ENCODE data around the gene SEC31A.
A peak's percentile ranks its signal among the peaks of the same experiment; 100 is the strongest.
"Not testable (repeated sequence)": the region's sequence is repeated elsewhere in the genome, so short reads cannot be mapped to it uniquely, and the experiment has no call there.

SEC31A gene

DNA sequence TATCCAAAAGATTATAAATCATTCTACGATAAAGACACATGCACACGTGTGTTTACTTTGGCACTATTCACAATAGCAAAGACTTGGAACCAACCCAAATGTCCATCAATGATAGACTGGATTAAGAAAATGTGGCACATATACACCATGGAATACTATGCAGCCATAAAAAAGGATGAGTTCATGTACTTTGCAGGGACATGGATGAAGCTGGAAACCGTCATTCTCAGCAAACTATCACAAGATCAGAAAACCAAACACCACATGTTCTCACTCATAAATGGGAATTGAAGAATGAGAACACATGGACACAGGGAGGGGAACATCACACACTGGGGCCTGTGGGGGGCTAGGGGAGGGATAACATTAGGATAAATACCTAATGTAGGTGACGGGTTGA, 57.9 kb downstream of the SEC31A start:
- not testable (repeated sequence) for DNase-seq (ENCODE audit: low read depth in 3 of 3)

DNA sequence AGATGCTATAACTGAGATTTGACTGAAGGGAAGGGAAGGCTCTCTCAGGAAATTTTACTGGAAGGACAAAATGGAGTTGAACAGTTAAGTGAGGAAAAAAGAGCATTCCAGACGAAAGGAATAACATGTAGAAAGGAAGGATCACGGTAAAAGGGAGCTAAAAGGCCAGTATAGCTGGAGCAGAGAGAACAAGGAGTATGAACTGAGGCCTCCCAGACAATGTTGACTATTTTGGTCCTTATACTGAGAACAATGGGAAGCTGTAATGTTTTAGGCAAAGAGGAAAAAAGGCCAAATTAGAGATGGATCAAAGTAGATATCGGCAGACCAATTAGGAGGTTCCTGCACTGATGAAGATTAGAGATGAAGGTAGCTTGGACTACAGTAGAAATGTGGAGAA, 65.5 kb downstream of the SEC31A start:
- no peak for DNase-seq (ENCODE audit: low read depth in 3 of 3)

DNA sequence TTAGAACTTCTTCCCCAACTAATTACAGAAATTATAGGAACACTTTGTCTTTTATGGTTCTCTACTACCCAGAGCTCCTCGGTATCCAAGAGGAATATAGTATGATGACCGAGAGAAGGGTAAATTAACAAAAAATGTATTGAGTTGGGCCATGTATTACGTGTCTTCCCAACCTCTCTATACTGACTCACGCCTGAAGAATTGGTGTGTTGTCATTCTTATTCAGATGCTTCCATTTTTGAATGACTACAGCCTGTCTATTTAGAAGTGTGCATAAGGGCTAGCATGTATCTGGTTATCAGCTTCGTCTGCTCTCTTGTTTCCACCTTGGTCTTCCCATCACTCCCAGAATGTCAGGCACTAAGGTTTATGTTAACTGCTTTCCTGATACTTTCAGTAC, 67.9 kb downstream of the SEC31A start:
- DNase-seq (ENCODE audit: low read depth in 3 of 3) = no peak

- no peak for DNase-seq (ENCODE audit: low read depth in 3 of 3)
Observed at GRCh38 chr4:82820689-82821088, 70.3 kb downstream of the SEC31A start.

GRCh38 chr4:82818664-82819662, 72.0 kb downstream of the SEC31A start:
- no peak for DNase-seq (ENCODE audit: low read depth in 3 of 3)

DNA sequence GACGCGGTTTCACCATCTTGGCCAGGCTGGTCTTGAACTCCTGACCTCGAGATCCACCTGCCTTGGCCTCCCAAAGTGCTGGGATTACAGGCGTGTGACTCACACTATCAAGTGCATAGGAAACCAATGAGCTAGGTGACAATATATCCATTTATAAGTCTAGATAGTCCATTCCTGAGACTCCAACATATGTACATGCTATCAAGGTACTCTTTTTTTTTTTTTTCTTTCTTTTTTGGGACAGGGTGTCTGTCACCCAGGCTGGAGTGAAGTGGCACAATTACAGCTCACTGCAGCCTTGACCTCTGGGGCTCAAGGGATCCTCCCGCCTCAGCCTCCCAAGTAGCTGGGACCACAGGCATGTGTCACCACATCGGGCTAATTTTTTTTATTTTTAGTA, 74.1 kb downstream of the SEC31A start:
- not testable (repeated sequence) for DNase-seq (ENCODE audit: low read depth in 3 of 3)

- DNase-seq (ENCODE audit: low read depth in 3 of 3) = no peak
Observed at GRCh38 chr4:82814034-82814433, 76.9 kb downstream of the SEC31A start.

DNA sequence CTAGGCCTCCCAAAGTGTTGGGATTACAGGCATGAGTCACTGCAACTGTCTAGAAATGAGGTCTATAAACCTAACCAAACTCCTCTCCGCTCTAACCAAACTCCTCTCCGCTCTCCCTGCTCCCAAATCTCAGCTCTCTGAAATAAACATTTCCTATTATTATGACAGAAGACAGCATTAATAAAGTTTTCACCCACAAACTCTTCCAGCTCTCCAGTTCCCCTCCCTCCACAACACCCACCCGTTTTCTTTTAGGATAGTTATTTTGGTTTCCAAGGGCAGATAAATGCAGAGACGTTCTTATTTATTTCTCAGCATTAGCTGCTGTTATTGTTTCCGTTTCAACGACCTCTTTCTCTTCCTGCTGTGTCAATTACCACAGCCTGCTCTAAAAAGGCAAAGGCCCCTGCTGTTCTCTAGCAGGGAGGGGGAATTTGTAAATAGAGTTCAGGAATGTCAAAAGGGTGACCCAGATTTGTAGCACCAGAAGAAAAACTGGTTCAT, 79.1 kb downstream of the SEC31A start:
- no peak for DNase-seq (ENCODE audit: low read depth in 3 of 3)

GRCh38 chr4:82811392-82811791, 79.6 kb downstream of the SEC31A start:
- no peak for DNase-seq (ENCODE audit: low read depth in 3 of 3)

DNA sequence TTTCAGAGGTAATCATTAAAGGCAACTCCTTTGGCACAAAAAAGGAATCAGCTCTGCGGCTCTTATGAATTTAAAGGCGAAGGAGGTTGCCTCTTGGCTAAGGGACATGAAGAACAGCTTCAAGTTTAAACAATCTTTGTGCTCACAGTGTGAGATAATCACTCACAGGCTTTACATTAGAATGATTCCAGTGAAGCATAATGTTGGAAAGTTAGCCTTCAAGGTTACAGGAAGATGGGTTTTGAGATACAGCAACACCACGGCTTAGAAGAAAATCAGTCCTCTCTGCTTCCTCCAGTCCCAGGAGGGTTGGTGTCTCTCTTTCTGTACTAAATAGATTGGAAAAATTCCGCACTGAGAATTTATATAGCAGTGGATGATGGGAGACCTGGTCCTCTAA, 80.8 kb downstream of the SEC31A start:
- DNase-seq (ENCODE audit: low read depth in 3 of 3) = no peak

GRCh38 chr4:82809619-82810018, 81.3 kb downstream of the SEC31A start:
- no peak for DNase-seq (ENCODE audit: low read depth in 3 of 3)

GRCh38 chr4:82803746-82804145, 87.2 kb downstream of the SEC31A start:
- DNase-seq (ENCODE audit: low read depth in 3 of 3) = no peak

- no peak for DNase-seq (ENCODE audit: low read depth in 3 of 3)
Observed at GRCh38 chr4:82802911-82803310, 88.0 kb downstream of the SEC31A start.

DNA sequence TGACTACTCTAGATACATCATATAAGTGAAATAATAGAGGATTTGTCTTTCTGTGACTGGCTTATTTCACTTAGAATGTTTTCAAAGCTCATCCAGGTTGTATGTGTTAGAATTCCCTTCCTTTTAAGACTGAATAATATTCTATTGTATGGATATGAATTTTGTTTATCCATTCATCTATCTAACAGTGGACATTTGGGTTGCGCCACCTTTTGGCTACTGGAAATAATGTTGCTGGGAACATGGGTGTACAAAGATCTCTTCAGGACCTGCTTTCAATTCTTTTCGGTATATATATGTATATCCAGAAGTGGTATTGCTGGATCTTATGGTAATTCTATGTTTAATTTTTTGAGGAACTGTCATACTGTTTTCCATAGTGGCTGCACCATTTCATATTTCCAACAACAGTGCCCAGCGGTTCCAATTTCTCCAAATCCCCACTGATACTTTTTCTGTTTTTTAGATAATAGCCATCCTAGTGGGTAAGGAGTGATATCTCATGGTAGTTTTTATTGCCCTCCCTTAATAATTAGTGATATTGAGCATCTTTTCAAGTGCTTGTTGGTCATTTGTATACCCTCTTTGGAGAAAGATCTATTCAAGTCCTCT, 88.9 kb downstream of the SEC31A start:
- no peak for DNase-seq (ENCODE audit: low read depth in 3 of 3)

DNA sequence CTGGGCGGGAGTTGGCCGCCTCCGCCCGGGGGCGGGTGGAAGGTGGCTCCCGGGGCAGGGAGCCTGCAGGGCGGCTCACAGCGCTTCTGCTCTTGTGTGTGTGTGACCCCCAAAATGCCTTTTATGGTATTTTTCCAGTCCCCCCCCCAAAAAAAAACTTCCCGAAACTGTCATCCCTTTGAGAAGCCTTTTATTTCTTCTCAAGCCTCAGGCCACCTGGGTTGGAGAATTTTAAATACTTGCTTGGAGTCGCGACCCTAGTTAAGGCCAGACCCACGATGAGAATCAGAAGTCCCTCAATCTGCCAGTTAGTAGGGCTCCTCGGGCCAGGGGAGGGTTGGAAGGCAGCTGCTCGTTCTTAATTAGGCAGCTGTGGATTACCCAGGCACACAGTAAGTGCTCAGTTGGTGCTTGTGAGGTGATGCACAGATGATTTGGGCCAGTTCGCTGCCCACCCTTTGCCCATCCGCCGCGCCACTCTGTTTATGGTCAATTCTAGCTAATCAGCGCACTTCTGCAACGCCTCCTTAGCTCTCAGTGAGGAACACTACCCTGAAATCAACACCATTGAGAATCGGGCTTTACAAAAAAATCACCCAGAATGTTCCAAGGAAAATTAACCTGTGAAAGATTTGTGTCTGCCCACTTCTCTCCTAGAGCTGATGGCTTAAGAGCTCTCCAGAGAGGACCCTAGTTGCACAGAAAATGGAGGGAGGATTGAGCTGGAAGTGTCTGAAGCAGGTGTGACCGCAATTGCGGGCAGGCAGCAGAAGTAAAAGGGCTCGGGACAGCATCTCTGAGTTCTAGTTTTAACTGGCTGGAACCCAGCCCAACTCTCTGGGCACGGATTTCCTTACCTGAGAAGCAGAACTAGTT, 91.7 kb downstream of the SEC31A start:
- DNase-seq (ENCODE audit: low read depth in 3 of 3) = no peak

DNA sequence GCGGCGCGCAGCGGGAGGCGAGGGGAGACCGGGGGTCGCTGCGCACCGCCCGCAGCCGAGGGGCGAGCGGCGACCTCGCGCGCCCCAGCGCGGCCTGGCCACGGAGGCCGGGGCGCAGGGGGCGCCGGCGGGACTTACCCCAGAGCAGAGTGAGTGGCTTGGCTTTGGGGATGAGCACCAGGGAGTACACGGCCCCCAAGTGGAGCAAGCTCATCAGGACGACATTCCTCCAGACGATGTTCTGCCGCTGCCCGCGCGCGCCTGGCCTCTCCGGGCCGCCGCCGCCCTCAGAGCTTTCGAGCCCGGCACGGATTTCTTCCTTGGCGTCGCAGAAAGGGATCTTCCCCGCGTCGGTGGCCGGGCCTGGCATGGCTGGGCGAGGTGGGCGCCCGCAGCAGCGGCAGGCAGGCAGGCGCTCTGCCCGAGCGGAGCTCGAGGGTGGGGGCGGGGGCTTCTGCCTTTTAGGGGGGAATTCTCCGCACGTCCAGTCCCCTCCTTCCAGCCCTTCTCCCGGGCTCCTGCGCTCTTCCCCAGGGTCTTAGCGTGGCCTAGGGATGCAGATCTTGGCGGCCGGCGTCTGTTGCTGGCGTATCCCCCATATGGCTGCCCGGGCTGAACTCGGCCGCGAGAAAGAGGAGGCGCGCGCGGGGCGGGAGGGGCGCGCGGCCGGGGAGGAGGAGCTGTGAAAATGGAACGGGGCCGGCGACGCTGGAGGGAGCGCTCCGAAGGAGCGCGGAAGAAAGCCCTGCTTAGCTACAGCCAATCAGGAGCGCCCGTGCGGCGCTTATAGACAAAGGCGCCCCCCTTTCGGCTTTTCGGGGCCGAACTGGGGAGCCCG, 92.6 kb downstream of the SEC31A start, which contains the start of gene SCD5:
Gene SCD5, minus strand, starts transcription at position 629 of the 838 bp plus-strand sequence. Its CDS starts 259 bp downstream, at position 370.
- DNase-seq (ENCODE audit: low read depth in 3 of 3) = peak in 2 of 3 experiments; percentile 31 to 65

DNA sequence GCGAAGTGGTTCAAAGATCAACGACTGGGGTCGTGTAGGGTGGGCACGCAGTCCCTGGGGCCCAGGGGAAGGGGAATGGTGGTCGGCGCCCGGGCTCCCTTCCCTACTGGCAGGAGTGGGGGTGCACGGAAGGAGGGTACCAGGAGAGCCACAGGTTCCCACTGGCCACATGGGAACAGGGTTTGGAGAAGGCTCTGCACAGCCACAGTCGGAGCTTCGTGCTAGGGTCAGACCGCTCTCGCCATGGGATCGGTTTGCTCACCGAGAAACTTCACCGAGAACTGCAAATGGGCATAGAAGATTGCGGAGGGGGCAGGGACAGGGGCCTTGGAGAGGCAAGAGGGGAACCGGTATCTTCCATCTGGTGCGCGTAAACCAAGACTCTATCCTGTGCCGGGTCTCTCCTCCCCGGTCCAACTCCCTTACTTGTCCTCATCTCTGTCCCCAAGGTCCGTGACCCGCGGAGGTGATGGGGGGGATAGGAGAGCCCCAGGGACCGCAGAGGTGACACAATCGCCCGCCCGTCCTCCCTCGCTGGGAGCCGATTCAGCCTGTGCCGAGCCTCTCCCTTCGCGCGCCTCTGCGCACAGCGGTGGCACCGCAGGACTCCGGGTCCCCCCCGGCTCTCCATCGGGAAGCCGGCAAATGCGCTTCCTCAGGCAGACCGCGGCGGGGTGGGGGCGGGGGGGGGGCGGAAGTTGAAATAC, 93.4 kb downstream of the SEC31A start:
- DNase-seq (ENCODE audit: low read depth in 3 of 3) = no peak

DNA sequence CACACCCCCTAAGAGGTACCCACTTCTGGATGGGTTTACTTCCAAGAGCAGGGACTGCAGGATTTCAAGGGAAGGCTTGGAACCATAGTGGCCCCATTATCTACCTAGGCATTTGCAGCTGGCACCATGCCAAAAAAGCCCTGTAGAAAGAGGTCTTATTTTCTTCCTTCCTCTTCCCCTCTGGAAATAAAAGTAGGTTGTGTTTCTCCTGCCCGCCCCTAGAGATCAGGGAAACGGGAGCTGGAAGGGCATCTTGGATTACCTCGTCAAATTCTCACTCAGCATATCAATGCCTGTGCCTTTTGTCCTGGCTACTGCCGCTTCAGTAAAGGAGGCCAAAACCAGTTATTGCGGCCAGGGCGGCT, 93.9 kb downstream of the SEC31A start:
- DNase-seq (ENCODE audit: low read depth in 3 of 3) = no peak

GRCh38 chr4:82792912-82793649, 97.9 kb downstream of the SEC31A start:
- DNase-seq (ENCODE audit: low read depth in 3 of 3) = no peak

DNA sequence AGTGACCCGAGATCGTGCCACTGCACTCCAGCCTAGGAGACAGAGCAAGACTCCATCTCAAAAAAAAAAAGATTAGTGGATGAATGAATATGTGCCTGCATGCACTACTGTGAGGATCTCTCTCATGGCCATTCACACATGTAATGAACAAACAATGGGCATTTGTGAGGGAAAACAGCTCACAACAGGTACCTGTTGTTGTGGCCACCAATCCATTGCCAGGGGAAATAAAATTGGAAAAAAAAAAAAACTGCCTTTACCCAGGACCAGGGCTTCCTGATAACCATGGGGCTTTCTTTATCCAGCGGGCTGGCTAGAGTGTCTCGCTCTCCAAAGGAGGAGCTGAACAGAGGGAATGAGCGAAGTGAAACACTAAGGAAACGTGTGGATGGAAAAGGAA, 99.8 kb downstream of the SEC31A start:
- DNase-seq (ENCODE audit: low read depth in 3 of 3) = no peak

All from stimulated activated CD4-positive, alpha-beta T cell treated with anti-CD3 and anti-CD28 coated beads, TNF-alpha, amount 100 ng/mL, for 24 hours (primary cell).